Loucy (cell line): Measurements from ENCODE around the gene CLDN6.

Source experiments
- CTCF ChIP-seq: fragments of 200-600 bp; sonication (generic); conservative IDR thresholded peaks from 2 replicates; pipeline ENCODE4 v1.5.1; 2014; ENCODE audit warnings: mild to moderate bottlenecking, antibody characterized with exemption, low read length
- EZH2phosphoT487 ChIP-seq: fragments of 200-600 bp; IDR thresholded peaks from 2 replicates; pipeline ENCODE4 v1.6.1; 2018; ENCODE audit warnings: antibody characterized with exemption, mild to moderate bottlenecking, moderate library complexity, borderline replicate concordance

- TF ChIP-seq CTCF = no peak
- TF ChIP-seq EZH2phosphoT487 = no peak
Measured at GRCh38 chr16:3017344-3017743, 639 bp downstream of the CLDN6 start.
